HAP-1 (cell line): Measurements from ENCODE around the gene WDR27.
"Not testable (repeated sequence)": the region's sequence is repeated elsewhere in the genome, so short reads cannot be mapped to it uniquely, and the experiment has no call there.

ENCODE experiments used
- DNase-seq, 2 experiments: peaks; one replicate each; pipeline ENCODE4 v3.0.0-alpha.2; 2016 to 2020; ENCODE audit warnings: low spot score in 2 of 2
- H3K27me3 ChIP-seq: fragments of 250-450 bp; sonication (Bioruptor Pico); 2 replicates; pipeline ENCODE4 v1.5.1; 2020; ENCODE audit warnings: low read depth, mild to moderate bottlenecking, moderate library complexity
- H3K36me3 ChIP-seq: fragments of 250-450 bp; sonication (Bioruptor Pico); replicated peaks from 2 replicates; pipeline ENCODE4 v1.5.1; 2020; ENCODE audit warnings: mild to moderate bottlenecking
- H3K4me1 ChIP-seq: fragments of 250-450 bp; sonication (Bioruptor Pico); 2 replicates; pipeline ENCODE4 v1.5.1; 2020; ENCODE audit warnings: mild to moderate bottlenecking
- H3K4me3 ChIP-seq: fragments of 250-450 bp; sonication (Bioruptor Pico); 2 replicates; pipeline ENCODE4 v1.5.1; 2020; ENCODE audit warnings: mild to moderate bottlenecking, moderate library complexity
- H3K9me3 ChIP-seq: fragments of 250-450 bp; sonication (Bioruptor Pico); 2 replicates; pipeline ENCODE4 v1.5.1; 2020; ENCODE audit warnings: mild to moderate bottlenecking, moderate library complexity
- in situ Hi-C: fragments of 300-500 bp; cut with MboI; formaldehyde crosslinking; loops from 3 replicates; pipeline ENCODE4 v1.14.3; 2020; ENCODE audit warnings: low sequenced_read_pairs, inconsistent platforms, mixed read lengths

WDR27 gene

DNA sequence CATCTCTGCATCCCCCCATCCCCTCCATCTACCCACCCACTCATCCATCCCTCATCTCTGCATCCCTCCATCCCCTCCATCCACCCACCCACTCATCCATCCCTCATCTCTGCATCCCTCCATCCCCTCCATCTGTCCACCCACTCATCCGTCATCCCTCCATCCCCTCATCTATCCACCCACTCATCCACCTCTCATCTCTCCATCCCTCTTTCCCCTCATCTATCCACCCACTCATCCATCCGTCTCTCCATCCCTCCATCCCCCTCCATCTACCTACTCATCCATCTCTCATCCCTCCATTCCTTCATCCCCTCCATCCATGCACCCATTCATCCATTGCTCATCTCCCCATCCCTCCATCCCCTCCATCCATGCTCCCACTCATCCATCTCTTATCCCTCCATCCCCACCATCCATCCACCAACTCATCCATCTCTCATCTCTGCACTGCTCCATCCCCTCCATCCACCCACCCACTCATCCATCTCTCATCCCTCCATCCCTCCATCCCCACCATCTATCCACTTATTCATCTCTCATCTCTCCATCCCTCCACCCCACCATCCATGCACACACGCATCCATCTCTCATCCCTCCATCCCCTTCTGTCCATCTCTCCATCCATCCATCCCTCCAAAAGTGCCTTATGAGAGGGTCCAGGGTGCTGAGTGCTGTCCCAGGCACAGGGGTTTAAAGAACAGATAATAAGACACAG lies 51.4 kb downstream of the WDR27 start:
- H3K4me3 ChIP-seq, result no peak overlapping the region
- no peaks in the 10 kb centered on the region for H3K9me3 ChIP-seq
- no peaks in the 10 kb centered on the region for H3K4me1 ChIP-seq
- in situ Hi-C loops, result no loop called here
- H3K27me3 ChIP-seq, result no peaks in the 10 kb centered on the region
- no peak for DNase-seq
- peaks cover 6% of the 10 kb centered on the region; the same call in 1 of the 2 replicates for H3K36me3 ChIP-seq

DNA sequence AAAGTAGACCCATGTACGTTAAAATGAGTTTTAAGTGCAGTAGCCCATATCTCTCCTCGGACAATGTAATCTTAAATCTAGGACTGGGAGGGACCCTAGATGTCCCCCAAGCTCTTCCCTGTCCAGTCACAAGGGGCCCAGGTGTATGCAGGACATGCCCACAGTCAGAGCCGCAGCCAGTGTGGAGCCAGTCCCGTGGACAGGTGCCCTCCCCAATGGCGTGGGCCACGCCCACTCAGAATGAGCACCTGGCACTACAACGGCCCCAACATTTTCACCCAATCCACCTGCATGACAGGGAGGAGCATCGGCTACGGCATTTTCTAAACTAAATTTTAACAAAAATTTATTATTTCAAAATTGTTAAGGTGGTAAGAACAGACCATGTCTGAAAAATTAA lies 53.2 kb downstream of the WDR27 start:
- in situ Hi-C loops, result no loop called here
- H3K9me3 ChIP-seq, result no peaks in the 10 kb centered on the region
- no peak for DNase-seq
- H3K27me3 ChIP-seq, result no peaks in the 10 kb centered on the region
- H3K4me1 ChIP-seq, result no peaks in the 10 kb centered on the region
- H3K4me3 ChIP-seq, result no peak overlapping the region
- peaks cover 3% of the 10 kb centered on the region; the same call in 1 of the 2 replicates for H3K36me3 ChIP-seq

DNA sequence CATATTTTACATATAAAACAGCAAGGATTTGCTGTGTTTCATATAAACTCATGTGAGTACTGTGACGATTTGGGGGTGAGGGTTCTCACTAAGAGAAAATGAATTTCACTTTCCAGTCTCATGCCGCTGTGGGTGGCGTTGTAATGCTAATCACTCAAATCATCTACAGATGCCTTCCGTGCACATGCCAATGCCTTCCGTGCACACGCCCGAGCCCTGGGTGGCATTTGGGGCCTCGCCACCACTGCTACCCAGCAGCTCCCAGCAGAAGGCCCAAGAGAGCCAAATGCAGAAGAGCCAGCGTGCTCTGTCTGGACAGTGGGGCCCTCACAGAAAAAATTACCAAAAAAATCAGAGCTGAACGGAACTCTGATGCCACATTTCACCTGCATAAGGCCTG lies 53.7 kb downstream of the WDR27 start:
- Histone ChIP-seq H3K36me3 (peaks cover 3% of the 10 kb centered on the region; the same call in 1 of the 2 replicates), H3K27me3 (no peaks in the 10 kb centered on the region), H3K4me3 (no peak overlapping the region), H3K9me3 (no peaks in the 10 kb centered on the region), H3K4me1 (no peaks in the 10 kb centered on the region)
- DNase-seq, result no peak
- in situ Hi-C loops, result no loop called here

- Histone ChIP-seq H3K4me3 (no peak overlapping the region), H3K9me3 (no peaks in the 10 kb centered on the region), H3K27me3 (no peaks in the 10 kb centered on the region), H3K4me1 (no peaks in the 10 kb centered on the region), H3K36me3 (peaks cover 3% of the 10 kb centered on the region; the same call in 1 of the 2 replicates)
- no peak for DNase-seq
- in situ Hi-C loops, result no loop called here
These were observed 54.2 kb downstream of the WDR27 start for GRCh38 chr6:169647637-169648036.

- H3K27me3 ChIP-seq, result no peaks in the 10 kb centered on the region
- in situ Hi-C loops, result no loop called here
- H3K9me3 ChIP-seq, result no peaks in the 10 kb centered on the region
- peaks cover 2% of the 10 kb centered on the region; the same call in 1 of the 2 replicates for H3K36me3 ChIP-seq
- no peak overlapping the region for H3K4me3 ChIP-seq
- no peaks in the 10 kb centered on the region for H3K4me1 ChIP-seq
- no peak for DNase-seq
These were observed 54.8 kb downstream of the WDR27 start for GRCh38 chr6:169646906-169647567.

GRCh38 chr6:169645459-169645858 lies 56.4 kb downstream of the WDR27 start:
- H3K9me3 ChIP-seq, H3K4me3 ChIP-seq, H3K36me3 ChIP-seq, H3K27me3 ChIP-seq, H3K4me1 ChIP-seq, DNase-seq, in situ Hi-C loops: not testable (repeated sequence)

GRCh38 chr6:169643521-169643920 lies 58.3 kb downstream of the WDR27 start:
- no peaks in the 10 kb centered on the region for H3K4me1 ChIP-seq
- DNase-seq, result no peak
- H3K36me3 ChIP-seq, result no peaks in the 10 kb centered on the region
- H3K27me3 ChIP-seq, result no peaks in the 10 kb centered on the region
- no peaks in the 10 kb centered on the region for H3K9me3 ChIP-seq
- H3K4me3 ChIP-seq, result no peak overlapping the region
- in situ Hi-C loops, result no loop called here

GRCh38 chr6:169642455-169642854 lies 59.4 kb downstream of the WDR27 start:
- no peaks in the 10 kb centered on the region for H3K27me3 ChIP-seq
- in situ Hi-C loops, result no loop called here
- no peaks in the 10 kb centered on the region for H3K36me3 ChIP-seq
- H3K9me3 ChIP-seq, result no peaks in the 10 kb centered on the region
- no peaks in the 10 kb centered on the region for H3K4me1 ChIP-seq
- DNase-seq, result no peak
- no peak overlapping the region for H3K4me3 ChIP-seq

GRCh38 chr6:169641461-169642085 lies 60.3 kb downstream of the WDR27 start:
- Histone ChIP-seq H3K4me3 (no peak overlapping the region), H3K27me3 (no peaks in the 10 kb centered on the region), H3K9me3 (no peaks in the 10 kb centered on the region), H3K36me3 (no peaks in the 10 kb centered on the region), H3K4me1 (no peaks in the 10 kb centered on the region)
- in situ Hi-C loops, result no loop called here
- no peak for DNase-seq

DNA sequence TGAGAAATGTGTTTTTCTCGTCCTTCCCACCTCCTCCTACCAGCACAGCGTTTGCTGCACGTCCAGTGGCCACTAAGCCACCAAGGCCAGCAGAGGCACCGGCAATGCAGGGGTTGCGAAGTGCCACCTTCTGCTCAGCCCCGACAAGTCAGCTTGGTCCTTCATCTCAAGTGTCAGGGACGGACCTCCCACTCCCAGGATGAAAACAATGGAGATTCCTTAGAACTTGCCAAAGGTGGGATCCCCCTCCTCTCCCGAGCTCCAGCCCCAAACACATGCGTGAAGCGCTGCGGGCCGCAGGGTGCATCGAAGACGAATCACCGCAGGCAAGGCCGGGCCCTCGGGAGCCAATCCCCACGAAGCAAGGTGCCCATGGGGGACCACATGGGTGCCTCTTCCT lies 60.8 kb downstream of the WDR27 start:
- Histone ChIP-seq H3K4me1 (no peaks in the 10 kb centered on the region), H3K4me3 (no peak overlapping the region), H3K36me3 (no peaks in the 10 kb centered on the region), H3K9me3 (no peaks in the 10 kb centered on the region), H3K27me3 (no peaks in the 10 kb centered on the region)
- DNase-seq, result no peak
- in situ Hi-C loops, result no loop called here

DNA sequence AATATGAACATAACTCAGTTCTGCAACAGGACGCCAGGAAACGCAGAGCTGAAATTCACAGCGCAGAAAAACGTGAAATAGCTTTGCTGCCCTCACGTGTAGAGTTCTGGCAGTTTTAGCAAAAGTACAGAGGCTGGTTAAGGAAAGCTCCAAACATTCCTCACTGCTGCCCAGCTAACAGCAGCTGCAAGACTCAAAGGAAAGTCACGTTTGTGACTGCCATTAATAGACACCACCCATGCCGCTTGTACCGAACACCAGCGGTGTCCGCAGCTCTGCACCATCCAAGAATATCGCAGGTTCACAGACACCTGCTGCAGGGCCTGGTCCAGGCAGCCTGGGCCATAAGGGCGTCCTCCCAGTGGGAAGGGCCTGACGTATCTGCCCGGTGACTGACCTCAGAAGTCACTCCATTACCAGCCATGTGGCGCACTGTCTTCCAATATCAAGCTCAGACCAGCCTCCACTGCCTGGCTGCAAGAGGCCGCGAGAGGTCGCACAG lies 61.4 kb downstream of the WDR27 start:
- in situ Hi-C loops, result no loop called here
- Histone ChIP-seq H3K9me3 (no peaks in the 10 kb centered on the region), H3K4me1 (no peaks in the 10 kb centered on the region), H3K27me3 (no peaks in the 10 kb centered on the region), H3K4me3 (no peak overlapping the region), H3K36me3 (no peaks in the 10 kb centered on the region)
- no peak for DNase-seq

GRCh38 chr6:169639653-169640278 lies 62.1 kb downstream of the WDR27 start:
- H3K9me3 ChIP-seq, result no peaks in the 10 kb centered on the region
- no peaks in the 10 kb centered on the region for H3K36me3 ChIP-seq
- no peaks in the 10 kb centered on the region for H3K4me1 ChIP-seq
- no peak overlapping the region for H3K4me3 ChIP-seq
- in situ Hi-C loops, result no loop called here
- DNase-seq, result no peak
- no peaks in the 10 kb centered on the region for H3K27me3 ChIP-seq

DNA sequence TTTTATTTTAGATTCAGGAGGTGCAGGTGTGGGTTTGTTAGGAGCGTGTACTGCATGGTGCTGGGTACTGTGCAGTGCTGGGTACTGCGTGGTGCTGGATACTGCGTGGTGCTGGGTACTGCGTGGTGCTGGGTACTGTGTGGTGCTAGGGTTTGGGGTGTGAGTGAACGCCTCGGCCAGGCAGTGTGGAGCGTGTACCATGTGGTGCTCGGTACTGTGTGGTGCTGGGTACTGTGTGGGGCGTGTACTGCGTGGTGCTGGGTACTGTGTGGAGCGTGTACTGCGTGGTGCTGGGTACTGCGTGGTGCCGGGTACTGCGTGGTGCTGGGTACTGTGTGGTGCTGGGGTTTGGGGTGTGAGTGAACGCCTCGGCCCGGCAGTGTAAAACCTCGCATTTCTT lies 62.9 kb downstream of the WDR27 start:
- Histone ChIP-seq H3K27me3 (no peaks in the 10 kb centered on the region), H3K36me3 (0 out of 2 replicates have a peak, but pooled peaks cover under 1% of the 10 kb centered on the region), H3K4me1 (no peaks in the 10 kb centered on the region), H3K4me3 (no peak overlapping the region), H3K9me3 (no peaks in the 10 kb centered on the region)
- no peak for DNase-seq
- in situ Hi-C loops, result no loop called here

GRCh38 chr6:169638388-169638787 lies 63.4 kb downstream of the WDR27 start:
- no peak overlapping the region for H3K4me3 ChIP-seq
- no peak for DNase-seq
- H3K36me3 ChIP-seq, result 0 out of 2 replicates have a peak, but pooled peaks cover 4% of the 10 kb centered on the region
- no peaks in the 10 kb centered on the region for H3K27me3 ChIP-seq
- H3K9me3 ChIP-seq, result no peaks in the 10 kb centered on the region
- in situ Hi-C loops, result no loop called here
- no peaks in the 10 kb centered on the region for H3K4me1 ChIP-seq
